Inferior parietal cortex (tissue), 1 donor: ENCODE results near the gene ZNF689.
"Not testable (repeated sequence)": the region's sequence is repeated elsewhere in the genome, so short reads cannot be mapped to it uniquely, and the experiment has no call there.

Experiments
- DNase-seq: peaks from one replicate; pipeline ENCODE4 v3.0.0-alpha.2; 2016; ENCODE audit errors: extremely low spot score

Gene ZNF689

GRCh38 chr16:30600215-30600614 lies 10.0 kb downstream of the ZNF689 start:
- DNase-seq: no peak

GRCh38 chr16:30592871-30593270 lies 17.3 kb downstream of the ZNF689 start:
- no peak for DNase-seq

DNA sequence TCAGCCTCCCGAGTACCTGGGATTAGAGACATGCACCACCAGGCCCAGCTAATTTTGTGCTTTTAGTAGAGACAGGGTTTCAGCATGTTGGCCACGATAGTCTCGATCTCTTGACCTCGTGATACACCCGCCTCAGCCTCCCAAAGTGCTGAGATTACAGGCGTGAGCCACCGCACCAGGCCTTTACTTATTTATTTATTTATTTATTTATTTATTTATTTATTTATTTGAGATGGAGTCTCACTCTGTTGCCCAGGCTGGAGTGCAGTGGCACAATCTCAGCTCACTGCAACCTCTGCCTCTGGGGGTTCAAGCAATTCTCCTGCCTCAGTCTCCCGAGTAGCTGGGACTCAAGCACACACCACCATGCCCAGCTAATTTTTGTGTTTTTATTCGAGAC lies 19.3 kb downstream of the ZNF689 start:
- DNase-seq: not testable (repeated sequence)

- DNase-seq: not testable (repeated sequence)
These were observed 20.6 kb downstream of the ZNF689 start for GRCh38 chr16:30589582-30589981.

DNA sequence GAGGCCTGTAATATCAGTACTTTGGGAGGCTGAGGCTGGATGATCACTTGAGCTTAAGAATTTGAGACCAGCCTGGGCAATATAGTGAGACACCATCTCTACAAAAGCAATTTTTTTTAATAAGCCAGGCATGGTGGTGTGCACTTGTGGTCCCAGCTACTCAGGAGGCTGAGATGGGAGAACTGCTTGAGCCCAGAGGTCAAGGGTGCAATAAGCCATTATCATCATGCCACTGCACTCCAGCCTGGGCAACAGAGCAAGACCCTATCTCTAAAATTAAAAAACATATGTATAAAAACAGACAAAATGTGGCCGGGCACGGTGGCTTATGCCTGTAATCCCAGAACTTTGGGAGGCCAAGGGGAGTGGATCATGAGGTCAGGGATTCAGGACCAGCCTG lies 21.5 kb downstream of the ZNF689 start:
- DNase-seq: no peak

DNA sequence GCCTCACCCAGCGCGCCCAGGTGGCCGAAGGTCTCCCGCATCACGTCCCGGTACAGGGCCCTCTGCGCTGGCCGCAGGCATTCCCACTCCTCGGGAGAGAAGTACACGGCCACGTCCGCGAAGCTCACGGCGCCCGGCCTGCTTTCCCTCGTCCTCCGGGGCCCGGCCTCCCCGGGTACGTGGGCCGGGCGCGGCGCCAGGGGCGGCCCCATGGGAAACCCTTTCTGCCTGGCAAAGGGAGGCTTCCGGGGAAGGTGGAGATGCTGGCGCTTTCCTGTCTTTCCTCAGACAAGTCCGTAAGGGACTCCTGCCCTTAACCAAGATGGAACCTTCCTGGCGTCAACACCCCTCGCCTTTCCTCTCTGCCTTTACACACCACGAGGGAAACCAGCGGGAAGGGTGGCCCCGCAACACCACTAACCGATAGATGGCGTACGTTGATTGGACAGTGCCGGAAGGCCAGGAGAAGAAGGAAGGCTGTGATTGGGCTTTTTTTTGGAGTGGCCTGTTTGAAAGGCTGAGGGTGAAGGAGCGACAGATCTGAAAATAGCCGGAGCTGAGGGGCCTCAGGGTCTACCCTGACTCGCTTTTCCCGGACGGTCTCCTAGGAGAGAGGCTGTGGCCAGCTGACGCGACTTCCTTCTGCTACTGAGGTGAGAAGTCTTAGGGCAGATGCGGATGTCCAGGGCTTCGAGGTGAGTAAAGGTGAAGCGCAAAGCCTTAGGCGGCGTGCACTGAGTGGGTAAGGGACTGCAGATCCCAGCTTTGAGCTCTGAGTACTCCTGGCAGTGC lies 24.6 kb downstream of the ZNF689 start, which contains the start of gene ZNF785:
TSS of gene ZNF785 (minus strand) at position 298 of the 792 bp plus-strand sequence. CDS start at position 212, 86 bp downstream.
- DNase-seq: peak; percentile 99

DNA sequence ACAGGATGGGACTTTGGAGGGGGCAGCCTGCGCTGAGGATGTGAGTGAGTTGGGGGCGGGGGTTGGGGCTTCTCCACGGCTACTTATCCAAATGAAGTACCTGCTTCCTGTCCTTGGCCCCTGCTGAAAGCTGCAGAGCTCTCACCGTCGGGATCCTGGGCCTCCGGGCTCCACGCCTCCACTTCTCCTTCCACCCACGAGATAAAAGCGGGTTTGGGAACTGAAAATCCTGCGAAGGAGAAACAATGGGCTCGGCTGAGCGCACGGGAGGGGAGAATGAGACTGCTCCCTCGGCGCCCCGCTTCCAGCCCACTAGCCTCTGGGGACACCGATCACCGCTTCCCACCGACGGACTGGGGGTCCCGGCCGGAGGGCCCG lies 25.2 kb downstream of the ZNF689 start:
- DNase-seq: peak; percentile 38

DNA sequence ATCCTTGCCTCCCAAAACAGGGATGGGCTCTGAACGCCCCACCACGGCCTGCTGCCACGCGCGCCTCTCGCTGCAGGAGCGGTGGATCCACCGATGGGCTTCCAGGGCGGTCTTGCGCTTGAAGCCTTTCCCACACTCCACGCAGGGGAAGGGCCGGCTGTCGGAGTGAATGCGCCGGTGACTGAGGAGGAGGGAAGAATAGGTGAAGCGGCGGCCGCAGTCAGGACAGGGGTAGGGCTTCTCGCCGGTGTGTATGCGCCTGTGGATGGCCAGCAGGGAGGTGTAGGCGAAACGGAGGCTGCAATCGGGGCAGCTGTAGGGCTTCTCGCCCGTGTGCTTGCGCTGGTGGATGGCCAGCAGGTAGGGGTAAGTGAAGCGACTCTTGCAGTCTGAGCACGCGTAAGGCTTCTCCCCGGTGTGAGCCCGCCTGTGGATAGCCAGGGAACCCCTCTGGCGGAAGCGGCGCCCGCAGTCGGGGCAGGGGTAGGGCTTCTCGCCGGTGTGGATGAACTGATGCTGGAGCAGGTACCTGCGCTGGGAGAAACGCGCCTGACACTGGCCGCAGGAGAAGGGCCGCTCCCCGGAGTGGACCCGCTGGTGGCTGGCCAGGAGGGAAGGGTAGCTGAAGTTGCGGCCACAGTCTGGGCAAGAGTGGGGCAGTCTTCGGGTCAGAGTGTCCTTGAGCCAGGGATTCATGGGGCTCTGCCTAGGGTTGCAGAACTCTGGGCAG lies 27.4 kb downstream of the ZNF689 start:
- no peak for DNase-seq

- DNase-seq: no peak
These were observed 28.7 kb downstream of the ZNF689 start for GRCh38 chr16:30581457-30581856.

DNA sequence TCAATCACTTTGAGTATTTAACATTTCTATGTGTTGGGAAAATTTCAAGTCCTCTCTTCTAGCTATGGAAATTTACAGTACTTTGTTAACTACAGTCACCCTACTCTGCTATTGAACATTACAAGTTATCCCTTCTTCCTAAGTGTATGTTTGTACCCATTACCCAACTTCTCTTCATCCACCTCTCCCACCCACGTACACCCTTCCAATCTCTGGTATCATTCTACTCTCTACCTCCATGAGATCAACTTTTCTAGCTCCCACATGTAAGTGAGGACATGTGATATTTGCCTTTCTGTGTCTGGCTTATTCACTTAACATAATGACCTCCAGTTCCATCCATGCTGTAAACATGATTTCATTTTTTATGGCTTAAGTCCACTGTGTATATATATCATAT lies 35.5 kb downstream of the ZNF689 start:
- DNase-seq: no peak

DNA sequence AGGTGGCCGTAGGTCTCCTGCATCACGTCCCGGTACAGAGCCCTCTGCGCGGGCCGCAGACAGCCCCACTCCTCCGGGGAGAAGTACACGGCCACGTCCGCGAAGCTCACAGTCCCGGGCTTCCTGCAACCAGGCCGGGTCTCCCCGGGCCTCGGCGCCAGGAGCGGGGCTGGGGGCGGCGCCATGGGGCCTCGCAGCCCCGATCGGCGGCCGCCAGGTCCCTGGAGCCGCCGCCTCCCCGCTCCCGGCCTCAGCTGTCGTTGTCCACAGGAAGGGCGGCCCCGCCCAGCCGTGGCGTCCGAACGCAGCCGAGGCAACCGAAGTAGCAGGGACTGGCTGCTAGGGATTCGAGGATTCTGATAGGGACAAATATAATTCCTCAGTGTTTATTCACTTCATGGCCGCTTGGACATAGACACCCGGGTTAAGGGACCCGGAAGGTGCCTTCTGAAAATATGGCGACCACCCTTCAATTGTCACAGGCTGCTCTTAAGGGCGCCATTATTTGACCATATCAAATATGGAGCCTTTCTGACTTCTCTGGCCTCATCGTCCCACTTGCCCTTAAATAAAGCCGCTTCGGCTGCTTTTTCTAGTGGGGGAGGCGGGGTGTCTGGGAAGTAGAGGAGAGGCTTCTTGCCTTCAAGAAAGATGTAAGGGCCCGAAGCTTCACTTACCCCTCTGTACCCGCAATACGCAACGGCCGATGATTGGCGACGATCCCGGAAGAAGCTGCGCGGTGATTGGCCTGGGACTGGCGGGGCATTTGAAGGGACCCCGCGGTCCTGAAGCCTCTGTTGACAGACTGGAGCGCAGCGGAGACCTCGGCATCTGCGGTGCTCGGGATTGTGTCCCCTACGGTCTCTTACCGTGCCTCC lies 38.5 kb downstream of the ZNF689 start, which contains the start of gene ZNF688:
TSS of gene ZNF688 (minus strand) at position 270 of the 878 bp plus-strand sequence. CDS start at position 185, 85 bp downstream.
- peak; percentile 96 for DNase-seq

- peak; percentile 36 for DNase-seq
These were observed 39.3 kb downstream of the ZNF689 start for GRCh38 chr16:30570636-30571444.

GRCh38 chr16:30569746-30570635 lies 40.2 kb downstream of the ZNF689 start:
- DNase-seq: no peak

- DNase-seq: no peak
These were observed 40.9 kb downstream of the ZNF689 start for GRCh38 chr16:30569281-30569680.

DNA sequence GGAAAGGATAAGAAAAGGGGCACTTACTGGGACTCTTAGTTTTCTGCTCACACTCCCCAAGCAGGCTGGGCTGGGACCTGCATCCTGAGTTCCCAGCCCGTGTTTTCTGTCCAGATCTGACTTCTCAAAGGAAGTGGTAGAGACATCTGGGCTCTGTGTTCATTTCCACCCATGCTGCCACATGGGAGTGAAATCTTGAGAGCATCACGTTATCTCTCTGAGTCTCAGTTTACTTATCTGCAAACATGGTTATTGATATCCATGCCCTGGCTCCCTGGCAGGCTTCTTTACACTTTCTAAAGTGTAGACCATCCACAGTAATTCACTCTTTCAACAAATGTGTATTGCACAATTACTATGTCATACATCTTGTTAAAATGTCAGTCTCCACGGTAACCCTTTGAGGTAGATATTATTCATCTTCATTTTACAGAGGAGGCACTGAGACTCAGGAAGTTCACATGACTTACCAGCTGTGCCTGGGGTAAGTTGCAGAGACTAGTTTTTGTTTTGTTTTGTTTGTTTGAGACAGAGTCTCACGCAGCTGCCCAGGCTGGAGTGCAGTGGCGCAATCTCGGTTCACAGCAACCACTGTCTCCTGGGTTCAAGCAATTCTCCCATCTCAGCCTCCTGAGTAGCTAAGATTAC lies 42.1 kb downstream of the ZNF689 start:
- DNase-seq: no peak

GRCh38 chr16:30567160-30567990 lies 42.8 kb downstream of the ZNF689 start:
- DNase-seq: no peak

GRCh38 chr16:30566531-30566930 lies 43.7 kb downstream of the ZNF689 start:
- DNase-seq: no peak

DNA sequence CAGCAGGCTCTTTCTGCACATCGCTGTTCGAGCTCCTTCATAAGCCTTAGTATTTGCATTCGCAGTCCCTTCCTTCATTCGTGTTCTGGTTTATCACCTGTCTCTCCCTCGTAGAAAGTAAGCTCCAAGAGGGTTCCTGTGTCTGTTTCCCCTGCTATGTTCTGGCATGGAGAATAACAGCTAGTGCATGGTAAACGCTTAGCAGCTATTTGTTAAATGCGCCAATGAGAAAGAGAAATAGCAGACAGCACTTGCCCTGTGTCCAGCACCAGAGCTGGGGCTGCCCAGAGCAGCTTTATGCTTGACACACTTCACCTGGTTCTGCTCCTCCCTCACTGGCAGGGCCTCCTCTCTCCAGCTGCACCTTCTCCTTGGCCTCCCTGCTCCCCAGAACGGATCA lies 44.2 kb downstream of the ZNF689 start:
- no peak for DNase-seq

DNA sequence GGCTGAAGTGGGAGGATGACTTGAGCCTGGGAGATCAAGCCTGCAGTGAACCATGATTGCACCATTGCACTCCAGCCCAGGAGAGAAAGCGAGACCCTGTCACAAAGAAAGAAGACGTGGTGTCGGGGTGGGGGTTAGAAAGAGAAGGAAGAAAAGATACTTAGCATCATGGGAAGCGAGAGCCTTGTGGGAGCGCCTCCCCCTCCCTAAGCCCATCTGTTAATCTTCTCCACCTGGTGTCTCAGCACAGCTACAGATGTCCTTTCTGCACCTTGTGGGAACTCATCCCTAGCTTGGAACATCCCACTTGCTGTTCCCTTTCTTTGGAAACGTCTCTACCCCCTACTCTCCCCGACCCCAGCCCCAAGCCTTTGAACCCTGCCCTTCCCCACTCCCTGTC lies 44.7 kb downstream of the ZNF689 start:
- DNase-seq: no peak
